Measurements from ENCODE around the gene UNC5B. TPM values are rescaled to one million over a fixed set of nuclear protein-coding genes. Genes with fewer than 3 reads are reported as not detected.

Gene UNC5B
- total RNA-seq, 1 donor from 2014 or later = 13.1 TPM

- Mint-ChIP-seq H3K36me3 (ENCODE audit: unreplicated experiment) (no peaks in the 10 kb centered on the region), H3K4me1 (ENCODE audit: unreplicated experiment) (peaks cover 31% of the 10 kb centered on the region), H3K27ac (ENCODE audit: unreplicated experiment) (peak overlapping the region; percentile 5), H3K4me3 (ENCODE audit: unreplicated experiment) (no peak overlapping the region), H3K27me3 (ENCODE audit: unreplicated experiment) (no peaks in the 10 kb centered on the region), H3K9me3 (ENCODE audit: unreplicated experiment) (no peaks in the 10 kb centered on the region)
- no peak for TF ChIP-seq CTCF (IDR thresholded peaks at IDR 0.05)
- no peak for DNase-seq (ENCODE audit: extremely low spot score, unreplicated experiment)
These were observed 38.0 kb downstream of the UNC5B start for GRCh38 chr10:71250405-71250804.

- Mint-ChIP-seq H3K4me3 (ENCODE audit: unreplicated experiment) (no peak overlapping the region), H3K27me3 (ENCODE audit: unreplicated experiment) (no peaks in the 10 kb centered on the region), H3K9me3 (ENCODE audit: unreplicated experiment) (no peaks in the 10 kb centered on the region), H3K4me1 (ENCODE audit: unreplicated experiment) (peaks cover 32% of the 10 kb centered on the region), H3K27ac (ENCODE audit: unreplicated experiment) (no peak overlapping the region), H3K36me3 (ENCODE audit: unreplicated experiment) (no peaks in the 10 kb centered on the region)
- TF ChIP-seq CTCF (IDR thresholded peaks at IDR 0.05) = no peak
- DNase-seq (ENCODE audit: extremely low spot score, unreplicated experiment) = no peak
These were observed 38.5 kb downstream of the UNC5B start for GRCh38 chr10:71250842-71251241.

DNA sequence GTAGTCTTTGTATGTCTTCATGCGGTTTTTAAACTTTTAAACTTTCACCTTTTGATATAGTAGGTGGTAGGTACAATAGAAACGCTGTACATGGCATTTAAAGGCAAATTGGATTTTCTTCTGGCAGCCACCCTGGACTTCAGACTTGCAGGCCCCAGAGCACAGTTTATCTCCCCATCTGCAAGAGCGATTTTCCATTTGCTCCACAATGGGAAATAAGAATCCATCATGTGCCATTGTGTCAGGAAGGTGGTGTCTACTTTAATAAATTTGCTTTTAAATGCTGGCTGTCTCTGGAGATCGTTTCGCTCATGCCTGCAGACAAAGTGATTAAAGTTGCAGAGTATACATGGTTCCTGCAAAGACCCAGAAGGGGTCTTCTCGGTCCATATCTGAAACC lies 38.9 kb downstream of the UNC5B start:
- no peaks in the 10 kb centered on the region for H3K9me3 Mint-ChIP-seq (ENCODE audit: unreplicated experiment)
- no peak overlapping the region for H3K27ac Mint-ChIP-seq (ENCODE audit: unreplicated experiment)
- H3K36me3 Mint-ChIP-seq (ENCODE audit: unreplicated experiment) = no peaks in the 10 kb centered on the region
- no peaks in the 10 kb centered on the region for H3K27me3 Mint-ChIP-seq (ENCODE audit: unreplicated experiment)
- H3K4me1 Mint-ChIP-seq (ENCODE audit: unreplicated experiment) = peaks cover 31% of the 10 kb centered on the region
- no peak for TF ChIP-seq CTCF (IDR thresholded peaks at IDR 0.05)
- no peak overlapping the region for H3K4me3 Mint-ChIP-seq (ENCODE audit: unreplicated experiment)
- no peak for DNase-seq (ENCODE audit: extremely low spot score, unreplicated experiment)

GRCh38 chr10:71252220-71252619 lies 39.9 kb downstream of the UNC5B start:
- H3K4me1 Mint-ChIP-seq (ENCODE audit: unreplicated experiment) = peaks cover 23% of the 10 kb centered on the region
- DNase-seq (ENCODE audit: extremely low spot score, unreplicated experiment) = no peak
- H3K27me3 Mint-ChIP-seq (ENCODE audit: unreplicated experiment) = no peaks in the 10 kb centered on the region
- H3K27ac Mint-ChIP-seq (ENCODE audit: unreplicated experiment) = no peak overlapping the region
- TF ChIP-seq CTCF (IDR thresholded peaks at IDR 0.05) = no peak
- H3K9me3 Mint-ChIP-seq (ENCODE audit: unreplicated experiment) = no peaks in the 10 kb centered on the region
- no peak overlapping the region for H3K4me3 Mint-ChIP-seq (ENCODE audit: unreplicated experiment)
- H3K36me3 Mint-ChIP-seq (ENCODE audit: unreplicated experiment) = no peaks in the 10 kb centered on the region

- peaks cover 20% of the 10 kb centered on the region for H3K4me1 Mint-ChIP-seq (ENCODE audit: unreplicated experiment)
These were observed 41.8 kb downstream of the UNC5B start for GRCh38 chr10:71253981-71254818.

More at GRCh38 chr10:71253981-71254818, 41.8 kb downstream of the UNC5B start:
- no peak for DNase-seq (ENCODE audit: extremely low spot score, unreplicated experiment)
- Mint-ChIP-seq H3K36me3 (ENCODE audit: unreplicated experiment) (no peaks in the 10 kb centered on the region), H3K9me3 (ENCODE audit: unreplicated experiment) (no peaks in the 10 kb centered on the region), H3K27me3 (ENCODE audit: unreplicated experiment) (no peaks in the 10 kb centered on the region), H3K27ac (ENCODE audit: unreplicated experiment) (no peak overlapping the region), H3K4me3 (ENCODE audit: unreplicated experiment) (no peak overlapping the region)
- TF ChIP-seq CTCF (IDR thresholded peaks at IDR 0.05) = no peak
